Body of pancreas (tissue), 4 donors: Measurements from ENCODE around the gene FBXW8. TPM values are rescaled to one million over a fixed set of nuclear protein-coding genes. Genes with fewer than 3 reads are reported as not detected.

Source experiments
- ATAC-seq: fragments of 150-250 bp; one replicate; pipeline ENCODE4 v1.9.1; 2016
- DNase-seq, 4 donors: peaks; one replicate each; pipeline ENCODE4 v3.0.0-alpha.2; 2019
- H3K27ac ChIP-seq, 4 donors: fragments of 200-600 bp; sonication (generic); 1 replicate in 3 of 4; 2 replicates in 1 of 4; pipeline versions ENCODE4 v1.5.1 to v1.6.1; 2016 to 2019; ENCODE audit warnings: mild to moderate bottlenecking in 1 of 4, mixed read lengths in 1 of 4, moderate library complexity in 1 of 4
- H3K27me3 ChIP-seq, 2 donors: fragments of 200-600 bp; sonication (generic); one replicate each; pipeline ENCODE4 v1.6.0; 2016; ENCODE audit warnings: mild to moderate bottlenecking in 1 of 2
- H3K36me3 ChIP-seq, 2 donors: fragments of 200-600 bp; sonication (generic); replicated peaks in 1 of 2; 2 replicates each; pipeline ENCODE4 v1.5.1; 2016; ENCODE audit warnings: low read depth in 2 of 2; ENCODE audit not compliant: insufficient read depth in 1 of 2
- H3K4me1 ChIP-seq: fragments of 200-600 bp; sonication (generic); one replicate; pipeline ENCODE4 v1.6.0; 2016
- H3K4me3 ChIP-seq, 2 donors: fragments of 200-600 bp; sonication (generic); 1 replicate in 1 of 2; 2 replicates in 1 of 2; pipeline ENCODE4 v1.5.1; 2016 to 2019
- H3K9me3 ChIP-seq, 3 donors: fragments of 200-600 bp; sonication (generic); 1 replicate in 2 of 3; 2 replicates in 1 of 3; pipeline ENCODE4 v1.5.1; 2016
- POLR2A ChIP-seq, 3 donors: fragments of 450-650 bp; IDR thresholded peaks; one replicate each; pipeline ENCODE4 v1.6.1; 2016; ENCODE audit warnings: antibody characterized with exemption in 3 of 3, mild to moderate bottlenecking in 2 of 3
- WGBS, 2 donors: methylation state at CpG; one replicate each; pipeline ENCODE4 v1.1.5; 2017; 5-methylcytosine and 5-hydroxymethylcytosine counted together
- intact Hi-C: fragments of 100-400 bp; cut with DNase I; formaldehyde crosslinking; loops from one replicate; pipeline ENCODE4 v1.15.1; 2023
- total RNA-seq, 2 donors: library from RNA; depleted of rRNA; stranded (reverse); fragments of >200 nt; gene quantifications; one replicate each; pipeline ENCODE4 v1.1.0, GENCODE V29; 2016
- TF ChIP-seq, protein P1 (sequence below), 7 experiments: fragments of 450-650 bp in 4 of 7; fragments of 200-600 bp in 3 of 7; sonication (generic) in 3 of 7; IDR thresholded peaks; one replicate each; pipeline ENCODE4 v1.5.1; 2016 to 2019; ENCODE audit warnings: antibody characterized with exemption in 7 of 7

The FBXW8 gene
- total RNA-seq, 2 donors from 2014 or later, result 12.7 to 35.3 TPM

GRCh38 chr12:116931665-116932064, 20.9 kb downstream of the FBXW8 start:
- H3K4me3 ChIP-seq, result no peak overlapping the region
- intact Hi-C loops, result no loop called here
- H3K9me3 ChIP-seq, result no peaks in the 10 kb centered on the region
- H3K27ac ChIP-seq, result no peak overlapping the region
- ATAC-seq (no peak), DNase-seq (no peak)
- peaks cover 29% of the 10 kb centered on the region for H3K4me1 ChIP-seq
- H3K27me3 ChIP-seq, result no peaks in the 10 kb centered on the region
- TF ChIP-seq, protein P1, sequence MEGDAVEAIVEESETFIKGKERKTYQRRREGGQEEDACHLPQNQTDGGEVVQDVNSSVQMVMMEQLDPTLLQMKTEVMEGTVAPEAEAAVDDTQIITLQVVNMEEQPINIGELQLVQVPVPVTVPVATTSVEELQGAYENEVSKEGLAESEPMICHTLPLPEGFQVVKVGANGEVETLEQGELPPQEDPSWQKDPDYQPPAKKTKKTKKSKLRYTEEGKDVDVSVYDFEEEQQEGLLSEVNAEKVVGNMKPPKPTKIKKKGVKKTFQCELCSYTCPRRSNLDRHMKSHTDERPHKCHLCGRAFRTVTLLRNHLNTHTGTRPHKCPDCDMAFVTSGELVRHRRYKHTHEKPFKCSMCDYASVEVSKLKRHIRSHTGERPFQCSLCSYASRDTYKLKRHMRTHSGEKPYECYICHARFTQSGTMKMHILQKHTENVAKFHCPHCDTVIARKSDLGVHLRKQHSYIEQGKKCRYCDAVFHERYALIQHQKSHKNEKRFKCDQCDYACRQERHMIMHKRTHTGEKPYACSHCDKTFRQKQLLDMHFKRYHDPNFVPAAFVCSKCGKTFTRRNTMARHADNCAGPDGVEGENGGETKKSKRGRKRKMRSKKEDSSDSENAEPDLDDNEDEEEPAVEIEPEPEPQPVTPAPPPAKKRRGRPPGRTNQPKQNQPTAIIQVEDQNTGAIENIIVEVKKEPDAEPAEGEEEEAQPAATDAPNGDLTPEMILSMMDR (IDR thresholded peaks at IDR 0.05), result no peak
- no peak for TF ChIP-seq POLR2A (IDR thresholded peaks at IDR 0.05)
- no peaks in the 10 kb centered on the region for H3K36me3 ChIP-seq

DNA sequence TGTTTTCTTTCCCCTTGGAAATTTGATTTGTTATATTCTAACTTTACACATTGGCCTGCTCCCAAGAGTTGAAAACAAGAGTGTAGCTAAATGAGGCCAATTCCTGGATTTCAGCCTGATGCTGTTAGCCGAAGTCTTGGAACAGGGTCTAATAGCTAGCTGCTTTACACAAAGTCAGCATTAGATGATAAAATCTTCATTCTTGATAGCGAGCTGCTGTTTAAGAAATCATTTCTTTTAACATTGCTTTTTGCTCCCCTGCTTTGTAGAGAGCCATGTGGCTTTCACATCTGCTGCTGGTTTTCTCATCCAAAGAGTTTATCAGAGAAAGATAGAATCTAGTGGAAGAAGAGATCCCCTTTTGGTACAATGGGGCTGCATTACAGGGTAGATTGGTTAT, 22.3 kb downstream of the FBXW8 start:
- intact Hi-C loops, result no loop called here
- 30 to 42% methylated on average over 2 of the region's 2 CpGs for WGBS, 2 donors
- ATAC-seq, result no peak
- no peak for DNase-seq
- H3K9me3 ChIP-seq, result no peaks in the 10 kb centered on the region
- no peaks in the 10 kb centered on the region for H3K36me3 ChIP-seq
- no peak for TF ChIP-seq POLR2A (IDR thresholded peaks at IDR 0.05)
- TF ChIP-seq, protein P1 (IDR thresholded peaks at IDR 0.05), result no peak
- no peaks in the 10 kb centered on the region for H3K27me3 ChIP-seq
- no peak overlapping the region for H3K27ac ChIP-seq
- H3K4me1 ChIP-seq, result peaks cover 29% of the 10 kb centered on the region
- H3K4me3 ChIP-seq, result no peak overlapping the region

GRCh38 chr12:116933512-116934246, 22.9 kb downstream of the FBXW8 start:
- Histone ChIP-seq H3K4me1 (peaks cover 29% of the 10 kb centered on the region), H3K36me3 (no peaks in the 10 kb centered on the region), H3K4me3 (no peak overlapping the region), H3K27ac (no peak overlapping the region), H3K9me3 (no peaks in the 10 kb centered on the region), H3K27me3 (no peaks in the 10 kb centered on the region)
- intact Hi-C loops, result no loop called here
- 63 to 67% methylated on average over 3 of the region's 3 CpGs for WGBS, 2 donors
- TF ChIP-seq, protein P1 (IDR thresholded peaks at IDR 0.05), result no peak
- ATAC-seq, result peak; percentile 33
- no peak for DNase-seq

DNA sequence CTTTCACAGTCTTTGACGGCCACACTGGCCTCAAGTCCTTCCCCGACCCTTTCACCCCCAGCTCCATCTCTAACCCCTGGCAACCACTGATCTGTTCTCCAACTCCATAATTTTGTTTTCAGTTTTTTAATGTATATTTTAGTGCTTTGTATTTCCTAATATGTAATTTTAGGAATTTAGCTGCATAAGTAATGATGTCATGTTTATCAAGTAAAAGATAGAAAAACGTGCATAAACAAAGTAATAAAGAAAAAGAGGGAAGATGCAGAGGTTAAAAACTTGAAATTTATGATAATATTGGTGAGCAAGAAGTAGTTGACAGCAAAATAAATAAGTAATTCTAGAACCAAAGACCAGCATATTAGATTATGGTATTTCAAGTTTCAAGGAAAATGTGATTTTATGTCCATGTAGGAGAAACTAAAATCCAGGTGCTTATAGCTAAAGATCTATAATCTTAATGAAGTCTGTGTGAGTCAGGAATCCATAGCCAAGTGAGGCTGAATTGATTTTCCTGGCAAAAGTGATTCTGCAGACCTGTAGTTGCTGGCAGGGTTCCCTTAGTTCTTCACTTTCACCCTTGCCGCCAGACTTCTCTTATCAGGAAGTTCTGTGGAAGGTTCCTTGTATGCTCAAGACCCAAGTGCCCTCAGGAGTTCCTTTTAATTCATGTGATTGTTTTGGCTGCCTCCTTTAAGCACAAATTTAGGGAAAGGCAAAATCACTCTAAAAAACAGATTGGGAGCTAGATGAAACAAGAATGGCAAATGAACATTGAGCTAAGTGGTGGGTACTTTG, 24.4 kb downstream of the FBXW8 start:
- H3K9me3 ChIP-seq, result no peaks in the 10 kb centered on the region
- TF ChIP-seq, protein P1 (IDR thresholded peaks at IDR 0.05), result no peak
- no peak for TF ChIP-seq POLR2A (IDR thresholded peaks at IDR 0.05)
- no peaks in the 10 kb centered on the region for H3K36me3 ChIP-seq
- H3K4me1 ChIP-seq, result peaks cover 29% of the 10 kb centered on the region
- no peak for ATAC-seq
- H3K4me3 ChIP-seq, result no peak overlapping the region
- H3K27me3 ChIP-seq, result no peaks in the 10 kb centered on the region
- intact Hi-C loops, result no loop called here
- DNase-seq, result peak; percentile 25 to 53 (median 48)
- H3K27ac ChIP-seq, result no peak overlapping the region
- 56 to 57% methylated on average over 4 of the region's 4 CpGs for WGBS, 2 donors
